Nephron (organoid): ENCODE results near the gene BACE1-AS.
A peak's percentile ranks its signal among the peaks of the same experiment; 100 is the strongest.

ENCODE experiments used
- H3K27ac Mint-ChIP-seq, 3 experiments: 2 replicates each; pipeline ENCODE4 v1.8.0; 2020; ENCODE audit warnings: mixed read lengths in 3 of 3, mild to moderate bottlenecking in 2 of 3, moderate library complexity in 1 of 3
- H3K27me3 Mint-ChIP-seq: 2 replicates; pipeline ENCODE4 v1.8.0; 2021; ENCODE audit warnings: low read depth, mild to moderate bottlenecking, moderate library complexity, mixed read lengths
- H3K36me3 Mint-ChIP-seq: 2 replicates; pipeline ENCODE4 v1.8.0; 2020; ENCODE audit warnings: low read depth, mixed read lengths
- H3K4me1 Mint-ChIP-seq: 2 replicates; pipeline ENCODE4 v1.8.0; 2020; ENCODE audit warnings: mixed read lengths
- H3K4me3 Mint-ChIP-seq, 3 experiments: 2 replicates each; pipeline ENCODE4 v1.8.0; 2020; ENCODE audit warnings: mild to moderate bottlenecking in 3 of 3, mixed read lengths in 3 of 3, moderate library complexity in 2 of 3
- H3K9me3 Mint-ChIP-seq: 2 replicates; pipeline ENCODE4 v1.8.0; 2020; ENCODE audit warnings: mixed read lengths
- CTCF ChIP-seq, 3 experiments: fragments of 200-600 bp; sonication (generic); IDR thresholded peaks; one replicate each; pipeline ENCODE4 v1.5.0; 2021; ENCODE audit warnings: antibody characterized with exemption in 3 of 3; ENCODE audit not compliant: unreplicated experiment in 3 of 3

The BACE1-AS gene

GRCh38 chr11:117295438-117296137, 4.4 kb downstream of the BACE1-AS start:
- H3K4me3 Mint-ChIP-seq: no peak overlapping the region
- H3K36me3 Mint-ChIP-seq: peaks cover 35% of the 10 kb centered on the region
- peaks cover 21% of the 10 kb centered on the region for H3K4me1 Mint-ChIP-seq
- peak overlapping the region in 1 of 3 experiments; percentile 28 for H3K27ac Mint-ChIP-seq
- H3K27me3 Mint-ChIP-seq: peaks cover 4% of the 10 kb centered on the region
- TF ChIP-seq CTCF (IDR thresholded peaks at IDR 0.05; ENCODE audit: unreplicated experiment in 3 of 3): no peak
- no peaks in the 10 kb centered on the region for H3K9me3 Mint-ChIP-seq

- peaks cover 32% of the 10 kb centered on the region for H3K4me1 Mint-ChIP-seq
- H3K4me3 Mint-ChIP-seq: no peak overlapping the region
- no peaks in the 10 kb centered on the region for H3K9me3 Mint-ChIP-seq
- TF ChIP-seq CTCF (IDR thresholded peaks at IDR 0.05; ENCODE audit: unreplicated experiment in 3 of 3): no peak
- peak overlapping the region in 2 of 3 experiments; percentile 40 to 98 for H3K27ac Mint-ChIP-seq
- H3K27me3 Mint-ChIP-seq: peaks cover 7% of the 10 kb centered on the region
- peaks cover 22% of the 10 kb centered on the region for H3K36me3 Mint-ChIP-seq
Measured at GRCh38 chr11:117296881-117297280, 5.7 kb downstream of the BACE1-AS start.

- Mint-ChIP-seq H3K27me3 (peaks cover 7% of the 10 kb centered on the region), H3K36me3 (peaks cover 13% of the 10 kb centered on the region), H3K4me3 (no peak overlapping the region), H3K27ac (peak overlapping the region; percentile 31 to 98 (median 40)), H3K9me3 (no peaks in the 10 kb centered on the region), H3K4me1 (peaks cover 33% of the 10 kb centered on the region)
- TF ChIP-seq CTCF (IDR thresholded peaks at IDR 0.05; ENCODE audit: unreplicated experiment in 3 of 3): no peak
Measured at GRCh38 chr11:117298195-117298594, 7.0 kb downstream of the BACE1-AS start.

GRCh38 chr11:117299351-117300282, 8.5 kb downstream of the BACE1-AS start:
- peaks cover 7% of the 10 kb centered on the region for H3K27me3 Mint-ChIP-seq
- peaks cover 37% of the 10 kb centered on the region for H3K4me1 Mint-ChIP-seq

DNA sequence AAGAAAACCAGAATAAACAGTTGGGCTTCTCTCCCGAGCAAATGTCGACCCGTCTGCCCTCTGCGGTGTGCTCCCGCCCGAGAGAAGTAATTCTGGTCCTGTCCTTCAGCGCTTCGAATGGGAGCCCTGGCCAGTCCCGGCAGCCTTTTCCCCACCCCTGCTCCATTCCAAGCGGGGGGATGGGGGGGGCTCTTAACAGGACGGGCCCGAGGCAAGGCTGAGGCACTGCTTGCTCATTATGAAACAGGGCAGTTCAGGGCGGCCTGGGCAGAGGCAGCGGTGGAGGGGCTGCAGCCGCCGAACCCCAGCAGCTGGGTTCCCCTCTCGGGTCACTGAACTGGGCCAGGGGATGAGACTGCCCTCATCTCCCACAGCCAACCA, 9.1 kb downstream of the BACE1-AS start:
- Mint-ChIP-seq H3K27me3 (peaks cover 7% of the 10 kb centered on the region), H3K36me3 (no peaks in the 10 kb centered on the region), H3K9me3 (no peaks in the 10 kb centered on the region), H3K4me3 (peak overlapping the region; percentile 11 to 64 (median 54)), H3K27ac (peak overlapping the region; percentile 93 to 98 (median 95)), H3K4me1 (peaks cover 39% of the 10 kb centered on the region)
- no peak for TF ChIP-seq CTCF (IDR thresholded peaks at IDR 0.05; ENCODE audit: unreplicated experiment in 3 of 3)

More at GRCh38 chr11:117299351-117300282, 8.5 kb downstream of the BACE1-AS start:
- Mint-ChIP-seq H3K9me3 (no peaks in the 10 kb centered on the region), H3K36me3 (peaks cover 5% of the 10 kb centered on the region), H3K27ac (peak overlapping the region; percentile 93 to 98 (median 95)), H3K4me3 (peak overlapping the region; percentile 32 to 64 (median 54))
- TF ChIP-seq CTCF (IDR thresholded peaks at IDR 0.05; ENCODE audit: unreplicated experiment in 3 of 3): no peak
